Mucosa of rectum (tissue), 2 donors: ENCODE measurements around the gene CDH19.

Source experiments
- H3K27ac ChIP-seq, 2 donors: one replicate each; pipeline ENCODE4 v1.7.0; 2013; ENCODE audit warnings: inconsistent platforms in 2 of 2, low read depth in 2 of 2, low read length in 2 of 2
- H3K27me3 ChIP-seq, 2 donors: one replicate each; pipeline ENCODE4 v1.7.0; 2013; ENCODE audit warnings: low read length in 2 of 2; ENCODE audit not compliant: control insufficient read depth in 2 of 2, insufficient read depth in 2 of 2
- H3K36me3 ChIP-seq, 2 donors: one replicate each; pipeline ENCODE4 v1.7.0; 2013; ENCODE audit warnings: low read length in 2 of 2; ENCODE audit not compliant: control insufficient read depth in 2 of 2, insufficient read depth in 2 of 2
- H3K4me1 ChIP-seq, 2 donors: one replicate each; pipeline ENCODE4 v1.7.0; 2013; ENCODE audit warnings: low read length in 2 of 2, mild to moderate bottlenecking in 1 of 2; ENCODE audit not compliant: control insufficient read depth in 2 of 2, insufficient read depth in 2 of 2
- H3K4me3 ChIP-seq, 2 donors: one replicate each; pipeline ENCODE4 v1.7.0; 2013; ENCODE audit warnings: low read length in 2 of 2
- H3K9ac ChIP-seq, 2 donors: one replicate each; pipeline ENCODE4 v1.7.0; 2013; ENCODE audit warnings: low read length in 2 of 2, low read depth in 1 of 2, mild to moderate bottlenecking in 1 of 2
- H3K9me3 ChIP-seq, 2 donors: one replicate each; pipeline ENCODE4 v1.7.0; 2013; ENCODE audit warnings: low read length in 2 of 2; ENCODE audit not compliant: control insufficient read depth in 2 of 2
- donor health status: healthy.
- donor health status: Normal muscosa, but diverticular disease.

The CDH19 gene, protein sequence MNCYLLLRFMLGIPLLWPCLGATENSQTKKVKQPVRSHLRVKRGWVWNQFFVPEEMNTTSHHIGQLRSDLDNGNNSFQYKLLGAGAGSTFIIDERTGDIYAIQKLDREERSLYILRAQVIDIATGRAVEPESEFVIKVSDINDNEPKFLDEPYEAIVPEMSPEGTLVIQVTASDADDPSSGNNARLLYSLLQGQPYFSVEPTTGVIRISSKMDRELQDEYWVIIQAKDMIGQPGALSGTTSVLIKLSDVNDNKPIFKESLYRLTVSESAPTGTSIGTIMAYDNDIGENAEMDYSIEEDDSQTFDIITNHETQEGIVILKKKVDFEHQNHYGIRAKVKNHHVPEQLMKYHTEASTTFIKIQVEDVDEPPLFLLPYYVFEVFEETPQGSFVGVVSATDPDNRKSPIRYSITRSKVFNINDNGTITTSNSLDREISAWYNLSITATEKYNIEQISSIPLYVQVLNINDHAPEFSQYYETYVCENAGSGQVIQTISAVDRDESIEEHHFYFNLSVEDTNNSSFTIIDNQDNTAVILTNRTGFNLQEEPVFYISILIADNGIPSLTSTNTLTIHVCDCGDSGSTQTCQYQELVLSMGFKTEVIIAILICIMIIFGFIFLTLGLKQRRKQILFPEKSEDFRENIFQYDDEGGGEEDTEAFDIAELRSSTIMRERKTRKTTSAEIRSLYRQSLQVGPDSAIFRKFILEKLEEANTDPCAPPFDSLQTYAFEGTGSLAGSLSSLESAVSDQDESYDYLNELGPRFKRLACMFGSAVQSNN

DNA sequence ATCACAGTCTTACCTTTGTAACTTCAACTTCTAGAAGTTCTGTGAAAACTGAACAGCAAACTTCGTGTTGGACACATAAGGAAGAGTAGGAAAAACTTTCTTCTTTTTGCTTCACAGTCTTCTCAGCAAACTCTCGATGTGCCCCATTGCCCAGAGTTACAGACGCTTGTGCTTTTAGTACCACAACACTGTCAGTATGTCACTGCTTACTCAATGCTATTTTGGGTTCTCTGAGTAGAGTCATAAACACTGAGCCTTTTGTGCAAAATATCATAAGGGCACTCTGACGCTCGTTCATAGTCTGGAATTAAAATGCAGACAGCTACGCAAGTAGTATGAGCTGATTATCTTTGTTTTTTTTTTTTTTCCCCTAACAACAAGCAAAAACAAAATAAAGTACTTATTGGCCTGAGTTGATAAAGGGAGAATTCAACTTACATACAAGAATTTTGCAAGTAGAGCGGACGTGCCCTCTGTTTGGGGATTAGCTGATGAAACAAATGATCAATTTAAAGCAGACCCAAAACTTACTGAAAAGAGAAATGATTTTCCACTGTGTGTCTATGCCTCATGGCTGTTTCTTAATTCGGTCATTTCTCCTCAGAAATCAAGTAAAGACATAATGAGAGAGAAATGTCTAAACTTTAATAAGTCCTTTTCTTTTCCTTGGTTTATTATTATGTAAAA is at the start of gene CDH19:
TSS of gene CDH19 (minus strand) at position 150 of the 687 bp plus-strand sequence. CDS start 31,886 bp downstream, outside the sequence.
- H3K4me3 ChIP-seq: no peak within 1 kb of the TSS
- H3K27ac ChIP-seq: no peak within 1 kb of the TSS

DNA sequence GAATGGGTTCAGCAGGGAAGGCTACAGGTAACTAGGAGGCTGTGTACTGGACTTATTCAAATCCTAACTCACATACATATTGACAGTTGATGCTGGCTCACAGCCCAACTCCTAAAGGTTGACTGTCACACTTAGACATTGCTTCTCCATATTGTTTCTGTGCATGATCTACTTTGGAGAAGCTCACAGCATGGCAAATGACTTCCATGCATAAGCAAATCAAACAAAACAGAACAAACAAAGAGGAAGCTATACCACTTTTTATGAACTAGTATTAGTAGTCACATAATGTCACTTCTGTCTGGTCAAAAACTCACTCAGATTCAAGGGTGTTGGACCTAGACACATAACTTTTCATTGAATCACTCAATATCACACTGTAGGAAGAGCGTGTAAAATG is 43.8 kb upstream of the CDH19 start:
- H3K36me3 ChIP-seq: no peaks in the 10 kb centered on the region
- no peaks in the 10 kb centered on the region for H3K4me1 ChIP-seq
- H3K4me3 ChIP-seq: no peak overlapping the region
- no peaks in the 10 kb centered on the region for H3K9me3 ChIP-seq
- no peak overlapping the region for H3K9ac ChIP-seq
- H3K27ac ChIP-seq: no peak overlapping the region
- no peaks in the 10 kb centered on the region for H3K27me3 ChIP-seq

More for the DNA sequence above, at the start of gene CDH19:
- Histone ChIP-seq H3K9me3 (no peaks in the 10 kb centered on the region), H3K4me1 (no peaks in the 10 kb centered on the region), H3K36me3 (no peaks in the 10 kb centered on the region), H3K9ac (no peak within 1 kb of the TSS), H3K27me3 (no peaks in the 10 kb centered on the region)

DNA sequence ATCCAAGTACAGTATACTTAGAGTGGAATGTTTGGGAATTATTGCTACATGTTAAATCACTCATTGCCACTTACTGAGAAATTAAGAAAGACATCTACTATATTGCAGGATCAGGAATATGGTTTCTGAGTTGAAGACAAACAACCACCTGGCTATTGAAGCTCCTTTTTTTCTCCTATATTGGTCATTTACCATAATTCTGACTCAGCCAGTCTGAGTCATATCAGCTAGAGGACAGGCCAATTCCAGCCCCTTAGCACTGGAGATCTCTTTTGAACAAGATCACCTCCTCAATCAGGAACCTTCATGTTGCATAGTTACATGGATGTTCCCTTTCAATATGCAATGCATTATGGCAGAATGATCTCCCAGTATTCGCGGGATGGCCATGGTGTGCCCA is 42.7 kb upstream of the CDH19 start:
- Histone ChIP-seq H3K27ac (no peak overlapping the region), H3K9ac (no peak overlapping the region), H3K9me3 (no peaks in the 10 kb centered on the region), H3K4me3 (no peak overlapping the region), H3K27me3 (no peaks in the 10 kb centered on the region), H3K4me1 (no peaks in the 10 kb centered on the region), H3K36me3 (no peaks in the 10 kb centered on the region)

DNA sequence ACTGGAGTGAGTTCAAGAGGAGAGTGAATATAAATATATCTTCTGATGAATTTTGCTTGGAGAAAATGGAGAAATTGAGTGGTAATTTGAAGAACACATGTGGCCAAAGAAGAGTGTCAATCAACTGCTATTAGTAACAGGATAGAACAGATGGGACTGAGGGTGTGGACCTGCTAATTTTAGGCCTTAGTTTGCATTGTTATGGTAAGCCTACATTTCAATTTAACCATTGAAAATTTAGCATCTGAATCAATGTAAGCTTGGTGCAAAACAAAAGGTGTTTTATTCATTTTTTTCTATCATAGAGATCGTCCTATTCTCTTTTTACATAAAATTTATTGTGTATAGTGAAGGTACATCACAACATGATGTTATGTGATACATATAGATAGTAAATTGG is 42.1 kb upstream of the CDH19 start:
- H3K27me3 ChIP-seq: no peaks in the 10 kb centered on the region
- H3K4me1 ChIP-seq: no peaks in the 10 kb centered on the region
- no peak overlapping the region for H3K4me3 ChIP-seq
- no peak overlapping the region for H3K27ac ChIP-seq
- H3K9me3 ChIP-seq: no peaks in the 10 kb centered on the region
- no peaks in the 10 kb centered on the region for H3K36me3 ChIP-seq
- H3K9ac ChIP-seq: no peak overlapping the region

DNA sequence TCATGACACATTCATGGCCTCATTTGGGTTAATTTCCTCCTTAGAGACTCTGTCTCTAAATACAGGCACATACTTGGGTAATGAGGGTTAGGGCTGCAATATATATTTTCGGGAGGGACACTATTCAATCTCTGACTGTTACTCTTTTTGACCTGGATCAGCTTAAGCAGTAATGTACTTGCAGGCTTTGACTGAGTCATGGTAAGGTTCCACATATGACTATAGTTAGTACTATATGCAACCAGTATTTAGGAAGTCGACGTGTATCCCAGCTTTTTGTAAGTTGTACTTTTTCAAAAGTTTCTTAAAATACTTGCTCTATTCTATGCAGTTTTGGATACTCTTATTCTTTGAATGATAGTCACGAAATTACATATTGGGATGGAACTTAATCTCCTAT is 37.2 kb upstream of the CDH19 start:
- no peaks in the 10 kb centered on the region for H3K27me3 ChIP-seq
- no peak overlapping the region for H3K9ac ChIP-seq
- no peaks in the 10 kb centered on the region for H3K9me3 ChIP-seq
- H3K4me3 ChIP-seq: no peak overlapping the region
- H3K27ac ChIP-seq: no peak overlapping the region
- H3K4me1 ChIP-seq: no peaks in the 10 kb centered on the region
- H3K36me3 ChIP-seq: no peaks in the 10 kb centered on the region

DNA sequence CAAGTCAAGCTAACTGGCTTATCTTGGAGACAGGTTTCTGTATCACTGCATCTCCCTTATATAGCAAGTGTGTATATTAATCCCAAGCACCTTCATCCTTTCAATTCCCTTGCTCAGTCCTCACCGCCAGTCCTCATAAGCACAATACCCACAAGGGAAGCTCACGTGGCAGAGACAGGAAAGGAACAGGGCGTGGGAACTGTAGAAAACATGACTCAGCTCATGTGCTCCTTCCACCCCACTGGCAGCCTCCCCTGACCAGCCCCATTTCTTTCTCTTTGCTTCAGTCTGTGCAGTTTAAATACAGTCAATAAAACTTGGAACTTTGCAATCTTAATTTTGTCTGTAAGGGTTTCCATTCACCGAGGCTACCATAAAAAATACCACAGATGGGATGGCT is 36.5 kb upstream of the CDH19 start:
- Histone ChIP-seq H3K9ac (no peak overlapping the region), H3K4me3 (no peak overlapping the region), H3K36me3 (no peaks in the 10 kb centered on the region), H3K4me1 (no peaks in the 10 kb centered on the region), H3K27ac (no peak overlapping the region), H3K9me3 (no peaks in the 10 kb centered on the region), H3K27me3 (no peaks in the 10 kb centered on the region)

DNA sequence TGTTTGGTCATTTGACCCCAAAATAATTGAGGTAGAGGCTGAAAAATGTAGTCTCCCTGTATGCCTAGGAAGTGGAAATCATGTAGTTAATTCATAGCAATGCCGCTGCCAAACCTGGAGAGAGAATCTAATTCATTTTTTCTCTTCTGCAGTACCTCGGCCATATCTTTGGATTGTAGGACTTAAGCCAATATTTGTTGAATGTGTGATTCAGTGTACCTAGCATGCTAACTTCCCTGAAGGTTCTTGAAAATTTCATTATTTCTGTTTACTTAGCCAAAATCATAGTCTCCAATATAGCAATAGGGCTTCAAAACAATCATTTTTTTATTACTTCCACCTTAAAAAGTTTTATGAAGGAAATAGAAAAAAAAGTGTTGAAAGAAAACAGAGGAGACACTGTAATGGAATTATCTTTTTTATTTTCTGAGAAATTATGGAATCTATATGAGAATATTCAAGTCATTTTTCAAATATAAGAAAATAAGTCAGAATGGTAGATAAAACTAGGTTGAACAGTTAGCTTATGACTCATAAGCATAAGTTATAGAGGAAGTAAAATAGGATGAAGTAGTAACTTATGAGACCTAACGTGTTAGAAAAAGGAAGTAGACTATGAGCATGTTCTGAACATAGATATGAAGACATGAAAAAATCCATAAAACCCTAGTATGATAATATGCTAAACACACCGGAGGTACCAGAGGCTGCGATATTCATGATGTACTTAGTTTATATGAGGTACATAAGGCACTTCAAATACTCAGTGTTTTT is 35.2 kb upstream of the CDH19 start:
- H3K27me3 ChIP-seq: no peaks in the 10 kb centered on the region
- no peaks in the 10 kb centered on the region for H3K9me3 ChIP-seq
- no peaks in the 10 kb centered on the region for H3K36me3 ChIP-seq
- no peak overlapping the region for H3K9ac ChIP-seq
- no peaks in the 10 kb centered on the region for H3K4me1 ChIP-seq
- H3K4me3 ChIP-seq: no peak overlapping the region
- no peak overlapping the region for H3K27ac ChIP-seq

DNA sequence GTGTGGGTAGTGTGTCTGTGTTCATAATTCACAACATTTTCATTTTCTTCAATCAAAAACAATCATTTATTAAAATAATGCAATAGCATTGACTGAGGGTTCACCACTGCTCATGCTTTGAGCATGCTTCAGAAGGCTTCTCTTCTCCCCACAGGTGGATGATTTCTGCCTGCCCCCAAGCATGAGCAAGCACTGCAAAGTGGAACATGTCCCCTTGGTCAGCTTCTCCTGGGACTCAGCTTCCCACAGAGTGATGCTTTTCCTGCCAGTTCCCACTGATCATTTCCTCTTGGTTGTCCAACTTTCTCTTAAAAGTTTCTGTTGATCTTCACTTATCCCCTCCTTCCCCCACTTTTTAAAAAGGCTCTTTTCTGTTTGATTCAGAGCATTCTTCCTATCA is 31.5 kb upstream of the CDH19 start:
- Histone ChIP-seq H3K4me1 (no peaks in the 10 kb centered on the region), H3K9ac (no peak overlapping the region), H3K9me3 (no peaks in the 10 kb centered on the region), H3K27ac (no peak overlapping the region), H3K36me3 (no peaks in the 10 kb centered on the region), H3K4me3 (no peak overlapping the region), H3K27me3 (no peaks in the 10 kb centered on the region)

DNA sequence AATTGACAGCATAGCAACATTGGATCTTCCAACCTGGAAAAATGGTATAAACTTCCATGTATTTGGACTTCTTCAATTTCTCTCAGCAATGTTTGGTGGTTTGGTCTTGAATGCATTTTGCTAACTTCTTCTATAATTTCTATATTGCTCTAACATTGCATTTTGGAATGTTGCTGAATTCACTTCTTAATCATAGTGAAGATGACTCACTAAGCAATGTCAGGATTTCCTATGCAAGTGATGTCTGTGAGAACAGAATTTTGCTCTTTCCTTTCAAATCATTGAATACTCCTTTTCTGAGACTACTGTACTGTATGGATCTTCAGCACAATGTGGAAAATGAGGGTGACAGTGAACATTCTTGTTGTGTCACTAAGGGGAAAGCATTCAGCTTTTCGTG is 28.9 kb upstream of the CDH19 start:
- Histone ChIP-seq H3K27ac (no peak overlapping the region), H3K27me3 (no peaks in the 10 kb centered on the region), H3K36me3 (no peaks in the 10 kb centered on the region), H3K4me1 (no peaks in the 10 kb centered on the region), H3K4me3 (no peak overlapping the region), H3K9me3 (no peaks in the 10 kb centered on the region), H3K9ac (no peak overlapping the region)
